ENCODE results near the gene CHST9. TPM values are rescaled to one million over a fixed set of nuclear protein-coding genes. Genes with fewer than 3 reads are reported as not detected.
"Not testable (repeated sequence)": the region's sequence is repeated elsewhere in the genome, so short reads cannot be mapped to it uniquely, and the experiment has no call there.

CHST9 gene
- polyA plus RNA-seq, 3 donors, result 2.9 to 4.4 (median 3.8) TPM

GRCh38 chr18:26976206-26976605 is 208.9 kb downstream of the CHST9 start:
- no peak for DNase-seq (ENCODE audit: extremely low read depth in 1 of 11, low read depth in 9 of 11, low spot score in 4 of 11)

GRCh38 chr18:26972549-26972948 is 212.6 kb downstream of the CHST9 start:
- DNase-seq (ENCODE audit: extremely low read depth in 1 of 11, low read depth in 9 of 11, low spot score in 4 of 11), result not testable (repeated sequence)

DNA sequence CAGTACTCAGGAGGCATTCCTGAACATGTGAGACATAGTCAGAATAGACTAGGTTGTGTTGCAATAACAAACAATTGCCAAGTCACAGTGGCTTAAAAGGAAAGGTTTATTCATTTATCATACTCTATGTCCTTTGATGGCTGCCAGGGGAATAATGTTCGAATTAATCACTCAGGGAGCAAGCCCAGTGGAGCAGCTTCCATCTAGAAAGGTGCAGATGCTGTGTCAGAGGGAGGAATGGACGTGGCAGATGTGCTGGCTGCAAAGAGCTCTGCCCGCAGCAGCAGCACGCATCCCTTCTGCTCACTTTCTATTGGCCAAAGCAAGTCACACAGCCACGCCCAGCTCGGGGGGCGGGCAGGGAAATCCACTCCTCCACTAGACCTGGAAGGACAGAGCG is 213.7 kb downstream of the CHST9 start:
- DNase-seq (ENCODE audit: extremely low read depth in 1 of 11, low read depth in 9 of 11, low spot score in 4 of 11), result no peak

- DNase-seq (ENCODE audit: extremely low read depth in 1 of 11, low read depth in 9 of 11, low spot score in 4 of 11), result no peak
These were observed 214.5 kb downstream of the CHST9 start for GRCh38 chr18:26970637-26971036.

DNA sequence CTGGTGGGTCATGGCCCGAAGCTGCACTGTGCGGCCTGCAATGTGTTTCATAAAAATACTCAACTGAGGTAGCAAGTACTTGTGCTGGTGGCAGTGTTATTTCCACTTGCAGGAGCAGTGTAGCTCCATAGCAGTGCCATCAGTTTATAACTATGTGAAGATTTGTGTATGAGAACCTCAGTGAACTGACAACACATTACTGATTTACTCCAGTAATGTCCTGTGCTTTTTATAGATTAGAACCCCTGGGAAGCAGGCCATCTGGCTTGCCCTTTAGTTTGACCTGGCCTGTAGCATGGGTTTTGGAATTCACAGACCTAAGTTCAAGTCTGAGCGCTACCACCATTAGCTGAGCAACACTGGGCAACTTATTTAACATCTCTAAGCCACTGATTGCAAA is 219.9 kb downstream of the CHST9 start:
- no peak for DNase-seq (ENCODE audit: extremely low read depth in 1 of 11, low read depth in 9 of 11, low spot score in 4 of 11)

DNA sequence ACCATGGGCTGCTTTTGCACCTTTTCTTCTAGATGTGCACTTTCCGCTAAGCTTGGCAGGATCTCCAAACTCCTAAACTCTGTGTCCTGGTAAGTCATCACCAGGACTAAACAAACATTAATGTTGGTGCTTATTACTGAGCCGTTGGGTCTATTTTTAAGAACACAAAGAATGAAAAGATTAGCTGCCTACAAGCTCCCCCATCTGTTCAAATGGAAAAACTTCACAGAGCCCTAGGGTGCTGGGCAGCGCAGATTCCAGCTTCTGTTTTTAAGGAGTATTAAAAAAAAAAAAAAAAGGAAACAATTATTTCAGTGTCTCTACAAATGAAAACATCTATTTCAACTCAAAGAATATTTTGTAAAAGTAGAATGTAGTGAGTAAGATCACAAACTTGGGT is 221.8 kb downstream of the CHST9 start:
- DNase-seq (ENCODE audit: extremely low read depth in 1 of 11, low read depth in 9 of 11, low spot score in 4 of 11), result no peak

GRCh38 chr18:26961839-26962238 is 223.3 kb downstream of the CHST9 start:
- no peak for DNase-seq (ENCODE audit: extremely low read depth in 1 of 11, low read depth in 9 of 11, low spot score in 4 of 11)

DNA sequence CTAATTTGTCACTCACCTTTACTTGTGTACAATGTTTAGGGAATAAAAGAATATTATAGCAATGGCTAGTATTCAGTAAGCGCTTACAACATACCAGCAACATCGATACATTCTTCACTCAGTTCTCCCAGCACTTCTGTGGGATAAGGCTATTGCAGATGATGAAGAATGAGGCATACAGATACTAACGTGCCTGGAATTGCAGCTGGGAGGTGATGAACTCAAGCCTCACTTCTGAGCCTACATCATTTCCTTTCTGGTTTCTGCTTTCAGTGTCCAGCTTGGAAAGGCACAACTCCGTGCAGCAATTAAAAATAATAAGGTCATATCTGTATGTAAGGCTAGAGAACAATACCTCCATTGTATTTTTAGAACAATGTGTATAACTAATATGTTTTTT is 224.2 kb downstream of the CHST9 start:
- DNase-seq (ENCODE audit: extremely low read depth in 1 of 11, low read depth in 9 of 11, low spot score in 4 of 11), result no peak

DNA sequence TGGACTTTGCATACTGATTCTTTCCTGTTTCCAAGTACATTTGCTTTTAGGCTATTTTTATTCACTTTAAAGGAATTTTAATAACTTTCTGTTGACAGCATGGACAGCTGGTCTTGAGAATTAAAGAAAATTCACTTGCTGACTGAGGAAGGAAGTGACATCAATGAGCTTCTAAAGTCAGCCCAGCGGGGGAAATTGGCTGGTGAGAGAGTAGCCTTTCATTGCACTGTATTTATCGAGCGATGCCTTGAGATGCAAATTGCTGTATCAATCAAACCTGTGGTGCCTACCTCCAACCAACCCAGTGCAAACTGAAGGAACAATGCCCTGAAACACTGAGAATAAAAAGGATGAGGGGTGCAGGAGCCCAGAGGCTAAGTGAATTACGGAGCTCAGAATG is 228.2 kb downstream of the CHST9 start:
- peak in 3 of 11 donors; percentile 10 to 23 (median 15) for DNase-seq (ENCODE audit: extremely low read depth in 1 of 11, low read depth in 9 of 11, low spot score in 4 of 11)

DNA sequence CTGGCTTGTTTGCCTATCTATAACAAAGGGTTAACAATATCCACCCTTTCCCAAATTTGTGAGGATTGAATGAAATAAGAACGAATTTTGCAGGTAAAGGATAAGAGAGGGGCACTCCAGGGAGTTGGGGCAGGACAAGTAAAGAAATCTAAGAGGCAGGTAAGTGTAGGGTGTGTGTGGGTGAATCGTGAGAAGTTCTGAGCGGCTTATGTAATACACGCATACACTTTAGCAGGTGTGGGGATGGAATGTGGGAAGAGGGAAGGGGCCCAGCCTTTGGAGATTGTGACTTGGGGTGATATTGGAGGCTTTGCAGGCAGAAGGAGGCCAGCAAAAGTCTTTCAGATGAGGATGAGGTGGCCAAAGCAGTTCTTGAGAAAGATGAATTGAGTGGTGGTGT is 236.4 kb downstream of the CHST9 start:
- no peak for DNase-seq (ENCODE audit: extremely low read depth in 1 of 11, low read depth in 9 of 11, low spot score in 4 of 11)

DNA sequence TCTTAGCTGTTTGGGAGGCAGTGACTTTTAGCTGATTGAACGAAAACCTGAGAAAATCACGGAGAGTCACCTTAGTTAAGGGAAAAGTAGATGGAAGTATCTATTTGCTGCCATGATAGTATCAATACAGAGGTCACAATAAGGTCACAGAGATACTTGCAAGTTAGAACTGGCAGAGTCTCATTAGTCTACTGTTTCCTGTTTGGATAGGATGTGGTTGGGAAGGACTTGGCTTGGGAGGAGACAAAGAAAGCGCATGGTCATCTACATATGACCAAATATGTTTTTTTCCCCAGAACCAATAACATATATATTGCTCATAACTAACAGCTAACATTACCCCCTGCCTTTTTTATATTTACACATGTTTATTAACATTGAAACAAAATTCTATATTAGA is 241.2 kb downstream of the CHST9 start:
- no peak for DNase-seq (ENCODE audit: extremely low read depth in 1 of 11, low read depth in 9 of 11, low spot score in 4 of 11)

GRCh38 chr18:26941584-26941983 is 243.5 kb downstream of the CHST9 start:
- DNase-seq (ENCODE audit: extremely low read depth in 1 of 11, low read depth in 9 of 11, low spot score in 4 of 11), result no peak

DNA sequence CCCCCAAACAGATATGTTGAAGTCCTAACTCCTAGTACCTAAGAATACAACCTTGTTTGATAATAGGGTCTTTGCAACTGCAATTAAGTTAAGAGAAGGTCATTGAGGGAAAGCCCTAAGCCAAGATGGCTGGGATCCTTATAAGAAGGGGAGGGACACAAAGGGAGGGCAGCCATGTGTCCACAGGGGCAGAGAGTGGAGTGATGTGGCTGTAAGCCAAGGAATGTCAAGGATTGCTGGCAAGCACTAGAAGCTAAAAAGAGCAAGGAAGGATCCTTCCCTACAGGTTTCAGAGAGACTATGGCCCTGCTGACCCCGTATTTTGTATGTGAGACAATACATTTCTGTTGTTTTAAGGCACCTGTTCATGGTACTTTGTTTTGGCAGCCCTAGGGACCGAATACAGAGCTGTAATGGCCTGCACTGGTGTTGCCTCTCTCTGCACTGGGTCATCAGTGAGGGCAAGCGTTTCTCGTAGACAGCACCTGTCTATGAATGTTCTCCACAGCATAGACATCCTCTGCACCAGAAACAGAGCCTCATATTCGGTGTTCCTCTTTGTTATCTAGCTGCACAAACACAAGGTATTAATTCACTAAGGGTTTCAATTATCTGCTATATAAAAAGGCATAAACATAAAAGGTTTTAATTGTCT is 244.2 kb downstream of the CHST9 start:
- no peak for DNase-seq (ENCODE audit: extremely low read depth in 1 of 11, low read depth in 9 of 11, low spot score in 4 of 11)

GRCh38 chr18:26931659-26932058 is 253.4 kb downstream of the CHST9 start:
- DNase-seq (ENCODE audit: extremely low read depth in 1 of 11, low read depth in 9 of 11, low spot score in 4 of 11), result no peak

- DNase-seq (ENCODE audit: extremely low read depth in 1 of 11, low read depth in 9 of 11, low spot score in 4 of 11), result no peak
These were observed 254.5 kb downstream of the CHST9 start for GRCh38 chr18:26930630-26931029.

- DNase-seq (ENCODE audit: extremely low read depth in 1 of 11, low read depth in 9 of 11, low spot score in 4 of 11), result no peak
These were observed 256.3 kb downstream of the CHST9 start for GRCh38 chr18:26928670-26929313.

DNA sequence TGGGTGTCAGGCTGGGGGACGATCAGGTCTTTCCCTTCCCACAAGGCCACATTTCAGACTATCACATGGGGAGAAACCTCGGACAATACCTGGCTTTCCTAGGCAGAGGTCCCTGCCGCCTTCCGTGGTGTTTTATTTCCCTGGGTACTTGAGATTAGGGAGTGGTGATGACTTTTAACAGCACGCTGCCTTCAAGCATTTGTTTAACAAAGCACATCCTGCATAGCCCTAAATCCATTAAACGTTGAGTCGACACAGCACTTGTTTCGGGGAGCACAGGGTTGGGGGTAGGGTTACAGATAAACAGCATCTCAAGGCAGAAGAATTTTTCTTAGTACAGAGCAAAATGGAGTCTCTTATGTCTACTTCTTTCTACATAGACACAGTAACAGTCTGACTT is 257.3 kb downstream of the CHST9 start:
- DNase-seq (ENCODE audit: extremely low read depth in 1 of 11, low read depth in 9 of 11, low spot score in 4 of 11), result not testable (repeated sequence)

DNA sequence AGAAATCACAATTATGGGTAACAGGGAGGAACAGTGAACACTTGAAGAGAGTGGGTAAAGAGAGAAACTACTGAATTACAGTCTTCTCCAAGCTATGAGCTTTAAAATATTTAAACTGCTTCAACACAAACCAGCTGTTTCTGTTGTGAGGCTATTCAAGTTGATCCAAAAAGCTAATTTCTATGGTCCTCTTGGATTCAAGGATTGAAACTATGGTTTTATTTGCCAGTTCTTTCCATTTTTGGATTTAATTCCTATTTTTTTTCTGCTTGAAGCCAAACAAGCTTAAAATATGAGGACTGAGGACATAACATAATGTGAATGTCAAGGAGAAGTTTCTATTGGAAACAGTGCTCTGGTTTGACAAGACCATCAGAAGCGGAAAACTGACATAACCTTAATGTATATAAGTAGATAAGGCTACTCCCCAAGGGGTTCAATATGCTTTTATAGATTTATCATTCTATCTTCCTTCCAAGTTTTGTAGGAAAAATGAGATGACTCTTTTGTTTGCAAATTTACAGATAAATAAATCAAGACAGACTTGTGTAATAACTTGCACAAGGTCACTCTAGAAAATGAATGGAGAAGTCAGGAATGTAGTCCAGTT is 258.9 kb downstream of the CHST9 start:
- DNase-seq (ENCODE audit: extremely low read depth in 1 of 11, low read depth in 9 of 11, low spot score in 4 of 11), result peak in 4 of 11 donors; percentile 23 to 34 (median 27)

DNA sequence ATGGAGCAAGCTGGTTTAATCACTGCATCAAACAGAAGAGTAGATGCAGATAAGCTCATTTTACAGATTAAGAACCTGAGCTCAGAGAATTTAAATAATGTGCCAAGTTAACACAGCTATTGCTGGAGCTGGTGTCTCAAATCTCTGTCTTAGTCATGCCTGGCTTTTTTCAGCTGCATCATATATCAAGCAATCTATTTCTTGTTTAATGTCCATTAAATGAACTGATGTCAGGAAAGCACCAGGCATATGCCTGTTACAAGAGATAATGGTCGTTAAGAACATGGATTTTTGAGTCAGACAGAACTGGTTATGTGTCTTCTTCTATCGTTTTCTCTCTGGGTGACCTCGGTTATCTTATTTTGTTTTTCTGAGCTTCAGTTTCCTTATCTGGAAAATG is 259.8 kb downstream of the CHST9 start:
- DNase-seq (ENCODE audit: extremely low read depth in 1 of 11, low read depth in 9 of 11, low spot score in 4 of 11), result no peak

DNA sequence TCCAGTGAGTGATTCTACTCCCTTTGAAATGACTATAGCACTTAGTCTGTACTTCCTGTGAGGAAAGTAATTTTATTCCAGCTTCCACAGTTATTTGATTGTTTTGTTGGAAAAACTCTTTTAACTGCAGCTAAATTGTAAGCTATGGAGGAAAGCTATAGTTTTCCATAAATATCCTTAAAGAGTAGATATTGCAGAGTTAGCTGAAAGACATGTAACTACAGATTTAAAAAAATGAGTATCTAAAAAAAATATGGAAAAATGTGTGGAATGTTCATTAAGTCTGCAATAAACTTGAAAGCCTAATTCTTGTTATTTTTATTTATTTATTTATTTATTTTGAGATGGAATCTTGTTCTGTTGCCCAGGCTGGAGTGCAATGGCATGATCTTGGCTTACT is 262.8 kb downstream of the CHST9 start:
- no peak for DNase-seq (ENCODE audit: extremely low read depth in 1 of 11, low read depth in 9 of 11, low spot score in 4 of 11)

DNA sequence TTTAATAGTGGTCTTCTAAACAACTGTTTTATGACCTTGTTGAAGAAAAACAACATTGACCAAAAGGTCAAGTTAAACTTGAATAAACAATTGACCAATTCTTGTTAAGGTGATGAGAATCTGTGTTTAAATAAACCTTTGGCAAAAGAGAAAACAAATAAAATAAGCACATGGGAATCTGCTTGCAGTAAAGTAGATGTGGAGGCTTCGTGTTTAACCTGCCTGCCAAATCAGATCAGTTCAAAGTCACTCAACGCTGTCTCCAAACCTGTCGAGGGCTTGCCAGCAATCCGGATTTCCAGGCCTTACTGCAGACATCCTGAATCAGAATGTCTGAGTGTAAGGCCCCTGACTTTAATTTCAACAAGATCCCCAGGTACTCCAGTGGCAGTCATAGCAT is 264.5 kb downstream of the CHST9 start:
- no peak for DNase-seq (ENCODE audit: extremely low read depth in 1 of 11, low read depth in 9 of 11, low spot score in 4 of 11)
